GM12873 (cell line): ENCODE data around the gene GFRA1.

Experiments used
- TF ChIP-seq, protein P1 (sequence below): IDR thresholded peaks from 2 replicates; pipeline ENCODE4 v1.5.1; 2012; ENCODE audit warnings: low read depth, mild to moderate bottlenecking, moderate library complexity, low read length, control low read depth; ENCODE audit not compliant: insufficient read depth; ENCODE audit errors: missing control alignments

The GFRA1 gene

DNA sequence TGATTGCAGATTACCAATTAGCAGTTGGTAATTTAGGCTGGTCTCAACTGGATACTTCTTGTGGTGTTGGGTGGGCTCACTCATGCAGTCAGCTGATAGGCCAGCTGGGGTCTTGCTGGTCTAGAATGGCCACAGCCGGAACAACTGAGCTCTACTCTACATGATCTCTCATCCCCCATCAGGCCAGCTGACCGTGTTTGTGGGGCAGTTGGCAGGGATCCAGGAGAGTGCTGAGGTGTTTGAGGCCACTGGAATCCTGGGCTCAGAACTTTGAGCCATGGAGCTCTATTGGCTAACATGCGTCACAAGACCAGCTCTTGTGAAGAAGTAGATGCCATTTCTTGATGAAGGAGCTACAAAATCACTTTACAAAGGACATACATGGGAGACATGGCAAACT lies 242.4 kb downstream of the GFRA1 start:
- TF ChIP-seq, protein P1, sequence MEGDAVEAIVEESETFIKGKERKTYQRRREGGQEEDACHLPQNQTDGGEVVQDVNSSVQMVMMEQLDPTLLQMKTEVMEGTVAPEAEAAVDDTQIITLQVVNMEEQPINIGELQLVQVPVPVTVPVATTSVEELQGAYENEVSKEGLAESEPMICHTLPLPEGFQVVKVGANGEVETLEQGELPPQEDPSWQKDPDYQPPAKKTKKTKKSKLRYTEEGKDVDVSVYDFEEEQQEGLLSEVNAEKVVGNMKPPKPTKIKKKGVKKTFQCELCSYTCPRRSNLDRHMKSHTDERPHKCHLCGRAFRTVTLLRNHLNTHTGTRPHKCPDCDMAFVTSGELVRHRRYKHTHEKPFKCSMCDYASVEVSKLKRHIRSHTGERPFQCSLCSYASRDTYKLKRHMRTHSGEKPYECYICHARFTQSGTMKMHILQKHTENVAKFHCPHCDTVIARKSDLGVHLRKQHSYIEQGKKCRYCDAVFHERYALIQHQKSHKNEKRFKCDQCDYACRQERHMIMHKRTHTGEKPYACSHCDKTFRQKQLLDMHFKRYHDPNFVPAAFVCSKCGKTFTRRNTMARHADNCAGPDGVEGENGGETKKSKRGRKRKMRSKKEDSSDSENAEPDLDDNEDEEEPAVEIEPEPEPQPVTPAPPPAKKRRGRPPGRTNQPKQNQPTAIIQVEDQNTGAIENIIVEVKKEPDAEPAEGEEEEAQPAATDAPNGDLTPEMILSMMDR, result no peak

DNA sequence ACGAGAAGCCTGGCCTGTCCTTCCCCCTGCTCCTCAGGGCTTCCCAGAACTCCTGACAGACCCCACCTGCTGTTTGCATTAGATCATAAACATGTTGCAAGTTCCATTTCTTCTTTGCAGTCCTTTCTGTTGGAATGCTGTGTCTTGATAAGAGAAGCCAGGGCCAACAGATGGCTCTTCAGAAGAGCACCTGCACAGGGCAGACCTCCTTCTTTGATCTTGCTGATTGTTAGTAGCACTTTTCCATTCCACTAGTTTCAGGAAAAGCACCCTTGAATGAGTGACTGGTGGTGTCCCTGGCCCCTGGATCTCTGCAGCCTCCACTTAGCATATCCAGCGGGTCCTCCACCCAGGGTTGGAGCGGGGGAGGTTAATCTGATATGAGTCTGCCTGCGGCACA lies 243.2 kb downstream of the GFRA1 start:
- TF ChIP-seq, protein P1, result no peak

DNA sequence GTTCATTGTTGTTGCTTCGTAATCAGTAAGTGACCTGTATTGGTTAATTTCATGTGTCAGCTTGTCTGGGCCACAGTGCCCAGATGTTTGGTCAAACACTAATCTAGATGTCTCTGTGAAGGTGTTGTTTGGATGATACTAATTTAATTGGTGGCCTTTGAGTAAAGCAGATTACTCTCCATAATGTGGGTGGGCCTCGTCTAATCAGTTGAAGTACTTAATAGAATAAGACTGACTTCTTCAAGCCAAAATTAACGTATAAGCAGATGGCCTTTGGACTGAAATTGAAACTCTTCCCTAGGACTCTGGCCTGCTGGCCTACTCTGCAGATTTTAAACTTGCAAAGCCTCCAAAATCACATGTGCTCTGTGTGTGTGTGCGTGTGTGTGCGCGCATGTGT lies 245.7 kb downstream of the GFRA1 start:
- TF ChIP-seq, protein P1, result no peak

DNA sequence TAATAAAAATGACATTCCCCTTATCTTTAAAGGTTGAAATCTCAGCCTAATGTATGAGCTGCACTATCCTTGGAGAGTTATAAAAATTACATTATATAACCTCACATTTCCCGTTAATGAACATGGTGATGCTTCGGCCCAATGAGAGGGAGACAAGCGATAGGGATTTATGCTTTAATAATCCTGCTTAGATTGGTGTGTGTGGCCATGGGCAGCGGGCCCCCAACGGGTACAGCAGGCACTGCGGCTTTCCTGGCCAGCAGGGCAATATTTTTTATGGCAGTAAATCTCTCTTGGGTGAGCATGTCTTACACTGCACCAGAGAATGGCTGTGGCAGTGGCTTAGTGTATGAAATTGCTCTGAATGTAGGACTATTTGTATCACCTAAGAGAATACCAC lies 246.3 kb downstream of the GFRA1 start:
- TF ChIP-seq, protein P1, result no peak

DNA sequence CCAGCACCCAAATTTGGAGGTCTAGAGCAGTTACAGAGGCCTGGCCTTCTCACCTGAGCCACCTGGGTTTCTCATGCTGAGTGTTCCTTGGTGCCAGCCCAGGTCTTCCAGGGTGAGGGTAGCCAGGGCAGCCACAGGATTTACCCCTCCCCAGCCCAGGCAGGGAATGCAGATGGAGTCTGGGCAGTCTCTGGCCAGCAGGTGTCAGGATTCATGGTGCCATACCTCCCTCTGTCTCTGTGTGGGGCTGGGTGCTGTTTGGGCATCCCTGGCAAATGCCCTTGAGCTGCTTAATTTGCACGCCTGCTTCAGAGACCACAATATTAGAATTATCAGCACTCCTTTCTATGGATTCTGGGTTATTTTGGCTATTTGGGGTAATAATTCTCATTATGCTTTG lies 246.7 kb downstream of the GFRA1 start:
- TF ChIP-seq, protein P1, result no peak

DNA sequence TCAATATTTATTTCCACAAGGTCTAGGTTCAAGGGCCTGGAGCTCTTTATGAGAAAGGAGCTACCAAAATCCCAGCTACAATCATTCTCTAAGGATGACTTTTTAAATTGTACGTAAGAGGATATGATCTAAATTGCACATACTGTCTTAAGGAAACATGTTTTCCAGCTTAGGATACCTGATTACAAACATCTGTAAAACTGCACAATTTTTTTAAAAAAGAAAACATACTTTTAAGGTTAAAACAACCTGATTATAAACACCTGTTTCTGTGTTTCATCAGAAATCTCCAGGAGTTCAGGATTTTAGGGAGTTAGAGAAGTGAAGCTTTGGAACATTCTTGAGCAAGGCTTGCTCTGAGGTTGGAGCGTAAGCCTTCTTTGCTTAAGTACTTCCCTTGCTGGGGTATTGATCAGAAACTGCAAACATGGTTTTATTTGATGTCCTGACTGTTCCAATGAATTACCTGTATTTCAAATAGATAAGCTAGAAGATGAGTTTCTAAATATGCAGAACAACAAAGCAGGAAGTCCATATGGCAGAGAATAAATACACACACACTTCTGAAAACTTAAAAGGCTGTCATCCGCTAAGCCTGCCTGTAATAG lies 248.6 kb downstream of the GFRA1 start:
- TF ChIP-seq, protein P1, result no peak

DNA sequence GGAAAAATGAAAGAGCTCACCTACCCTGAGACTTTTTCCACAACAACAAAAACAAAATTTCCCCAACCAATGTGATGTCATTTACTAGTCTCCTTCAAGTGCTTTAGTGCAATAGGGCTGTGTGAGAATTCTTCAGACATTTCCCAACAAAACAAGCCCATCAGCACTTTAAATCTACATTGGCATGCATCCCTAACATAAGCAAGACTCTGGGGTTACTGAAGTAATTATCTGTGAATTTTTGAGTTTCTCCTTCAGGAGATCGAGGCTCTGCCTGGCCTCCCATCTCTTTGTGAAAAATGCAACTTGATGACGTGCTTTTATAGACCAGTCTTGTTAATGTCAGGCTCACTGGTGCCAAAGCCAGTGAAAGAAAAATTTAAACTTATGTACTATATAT lies 255.6 kb downstream of the GFRA1 start:
- TF ChIP-seq, protein P1, result no peak
